Mesothelial cell of epicardium (in vitro differentiated cells): Measurements from ENCODE around the gene HLA-F. TPM values are rescaled to one million over a fixed set of nuclear protein-coding genes. Genes with fewer than 3 reads are reported as not detected.

Experiments
- DNase-seq, 2 experiments: peaks; one replicate each; pipeline ENCODE4 v3.0.0; 2021; ENCODE audit warnings: low spot score in 2 of 2; ENCODE audit not compliant: unreplicated experiment in 2 of 2
- H3K27ac Mint-ChIP-seq: 2 replicates; pipeline ENCODE4 v1.8.0; 2021; ENCODE audit warnings: mixed read lengths
- H3K27me3 Mint-ChIP-seq: 2 replicates; pipeline ENCODE4 v1.8.0; 2021; ENCODE audit warnings: low read depth, mixed read lengths
- H3K36me3 Mint-ChIP-seq: 2 replicates; pipeline ENCODE4 v1.8.0; 2021; ENCODE audit warnings: mixed read lengths
- H3K4me1 Mint-ChIP-seq: 2 replicates; pipeline ENCODE4 v1.8.0; 2021; ENCODE audit warnings: mixed read lengths
- H3K4me3 Mint-ChIP-seq: 2 replicates; pipeline ENCODE4 v1.8.0; 2021; ENCODE audit warnings: mild to moderate bottlenecking, moderate library complexity, mixed read lengths
- H3K9me3 Mint-ChIP-seq: 2 replicates; pipeline ENCODE4 v1.8.0; 2021; ENCODE audit warnings: mixed read lengths
- CTCF ChIP-seq: fragments of 200-600 bp; sonication (generic); IDR thresholded peaks from one replicate; pipeline ENCODE4 v1.5.0; 2021; ENCODE audit warnings: antibody characterized with exemption; ENCODE audit not compliant: unreplicated experiment
- total RNA-seq: library from RNA; stranded (reverse); gene quantifications from 3 replicates; pipeline ENCODE4 v1.2.1, GENCODE V29; 2021

Gene HLA-F
- total RNA-seq, 1 donor from 2014 or later: 2.1 TPM

GRCh38 chr6:29755295-29755871 is 32.1 kb downstream of the HLA-F start:
- TF ChIP-seq CTCF: no peak

GRCh38 chr6:29757282-29757681 is 34.0 kb downstream of the HLA-F start:
- DNase-seq: no peak
- no peak for TF ChIP-seq CTCF
- H3K27me3 Mint-ChIP-seq: peaks cover 45% of the 10 kb centered on the region
- no peak overlapping the region for H3K4me3 Mint-ChIP-seq
- no peaks in the 10 kb centered on the region for H3K9me3 Mint-ChIP-seq
- no peaks in the 10 kb centered on the region for H3K36me3 Mint-ChIP-seq
- H3K27ac Mint-ChIP-seq: no peak overlapping the region
- peaks cover 4% of the 10 kb centered on the region for H3K4me1 Mint-ChIP-seq

More at GRCh38 chr6:29755295-29755871, 32.1 kb downstream of the HLA-F start:
- DNase-seq: no peak
- Mint-ChIP-seq H3K27me3 (peaks cover 62% of the 10 kb centered on the region), H3K36me3 (no peaks in the 10 kb centered on the region), H3K9me3 (no peaks in the 10 kb centered on the region), H3K4me1 (peaks cover 4% of the 10 kb centered on the region), H3K27ac (no peak overlapping the region), H3K4me3 (no peak overlapping the region)

- no peak for DNase-seq
Measured at GRCh38 chr6:29757701-29758293, 34.6 kb downstream of the HLA-F start.

GRCh38 chr6:29758761-29759160 is 35.5 kb downstream of the HLA-F start:
- no peak overlapping the region for H3K27ac Mint-ChIP-seq

More at GRCh38 chr6:29757701-29758293, 34.6 kb downstream of the HLA-F start:
- no peak overlapping the region for H3K4me3 Mint-ChIP-seq
- TF ChIP-seq CTCF: no peak
- no peak overlapping the region for H3K27ac Mint-ChIP-seq
- H3K36me3 Mint-ChIP-seq: no peaks in the 10 kb centered on the region
- H3K4me1 Mint-ChIP-seq: peaks cover 4% of the 10 kb centered on the region
- H3K27me3 Mint-ChIP-seq: peaks cover 40% of the 10 kb centered on the region
- H3K9me3 Mint-ChIP-seq: no peaks in the 10 kb centered on the region

GRCh38 chr6:29759457-29759856 is 36.2 kb downstream of the HLA-F start:
- no peak for DNase-seq
- peaks cover 39% of the 10 kb centered on the region for H3K27me3 Mint-ChIP-seq
- TF ChIP-seq CTCF: no peak
- no peaks in the 10 kb centered on the region for H3K9me3 Mint-ChIP-seq
- H3K27ac Mint-ChIP-seq: no peak overlapping the region
- no peaks in the 10 kb centered on the region for H3K36me3 Mint-ChIP-seq
- no peaks in the 10 kb centered on the region for H3K4me1 Mint-ChIP-seq
- H3K4me3 Mint-ChIP-seq: no peak overlapping the region

More at GRCh38 chr6:29758761-29759160, 35.5 kb downstream of the HLA-F start:
- no peaks in the 10 kb centered on the region for H3K4me1 Mint-ChIP-seq
- H3K4me3 Mint-ChIP-seq: no peak overlapping the region
- no peak for DNase-seq
- H3K36me3 Mint-ChIP-seq: no peaks in the 10 kb centered on the region
- TF ChIP-seq CTCF: no peak
- H3K9me3 Mint-ChIP-seq: no peaks in the 10 kb centered on the region
- peaks cover 37% of the 10 kb centered on the region for H3K27me3 Mint-ChIP-seq
